ENCODE measurements around the gene RESP18. TPM values are rescaled to one million over a fixed set of nuclear protein-coding genes. Genes with fewer than 3 reads are reported as not detected.
A peak's percentile ranks its signal among the peaks of the same experiment; 100 is the strongest.

RESP18 gene
- total RNA-seq, 4 donors from 2014 or later, result not detected

- no peaks in the 10 kb centered on the region for H3K9me3 ChIP-seq
- WGBS, result 59% methylated on average over 17 of the region's 17 CpGs
- H3K4me3 ChIP-seq, result no peak overlapping the region
- peak overlapping the region; percentile 38 to 59 (median 48) for H3K27ac ChIP-seq (replicated peaks in 1 of 4)
- H3K27me3 ChIP-seq, result no peaks in the 10 kb centered on the region
- peaks cover 23 to 58% (median 56%) of the 10 kb centered on the region in 4 donors for H3K36me3 ChIP-seq
- intact Hi-C loops (cut with DNase I), result no loop called here
- peaks cover 10 to 64% (median 52%) of the 10 kb centered on the region in 4 donors for H3K4me1 ChIP-seq
- TF ChIP-seq EP300 (IDR thresholded peaks at IDR 0.05) (no peak), CTCF (IDR thresholded peaks at IDR 0.05) (no peak), POLR2AphosphoS5 (IDR thresholded peaks at IDR 0.05) (no peak), POLR2A (IDR thresholded peaks at IDR 0.05; ENCODE audit: low read depth) (no peak)
- DNase-seq (ENCODE audit: extremely low spot score), result no peak
These were observed 46.6 kb downstream of the RESP18 start for GRCh38 chr2:219285894-219286425.

- no peak for DNase-seq (ENCODE audit: extremely low spot score)
- TF ChIP-seq EP300 (IDR thresholded peaks at IDR 0.05), result no peak
- no peak for TF ChIP-seq CTCF (IDR thresholded peaks at IDR 0.05)
- no peak for TF ChIP-seq POLR2A (IDR thresholded peaks at IDR 0.05; ENCODE audit: low read depth)
- no peak for TF ChIP-seq POLR2AphosphoS5 (IDR thresholded peaks at IDR 0.05)
- 88% methylated on average over 12 of the region's 12 CpGs for WGBS
- Histone ChIP-seq H3K9me3 (no peaks in the 10 kb centered on the region), H3K4me3 (no peak overlapping the region), H3K27me3 (no peaks in the 10 kb centered on the region), H3K27ac (replicated peaks in 1 of 4) (peak overlapping the region in 3 of 4 donors; percentile 43 to 59 (median 52)), H3K4me1 (peaks cover 16 to 70% (median 58%) of the 10 kb centered on the region in 4 donors), H3K36me3 (peaks cover 23 to 64% (median 61%) of the 10 kb centered on the region in 4 donors)
- intact Hi-C loops (cut with DNase I), result no loop called here
These were observed 47.2 kb downstream of the RESP18 start for GRCh38 chr2:219285373-219285735.

GRCh38 chr2:219284501-219285372 lies 47.8 kb downstream of the RESP18 start:
- intact Hi-C loops (cut with DNase I), result no loop called here
- Histone ChIP-seq H3K4me3 (no peak overlapping the region), H3K36me3 (peaks cover 23 to 65% (median 61%) of the 10 kb centered on the region in 4 donors), H3K27me3 (no peaks in the 10 kb centered on the region), H3K9me3 (no peaks in the 10 kb centered on the region), H3K27ac (replicated peaks in 1 of 4) (peak overlapping the region in 1 of 4 donors; percentile 52), H3K4me1 (peaks cover 22 to 70% (median 59%) of the 10 kb centered on the region in 4 donors)
- no peak for DNase-seq (ENCODE audit: extremely low spot score)
- TF ChIP-seq POLR2AphosphoS5 (IDR thresholded peaks at IDR 0.05), result no peak
- TF ChIP-seq POLR2A (IDR thresholded peaks at IDR 0.05; ENCODE audit: low read depth), result no peak
- no peak for TF ChIP-seq EP300 (IDR thresholded peaks at IDR 0.05)
- WGBS, result 79% methylated on average over 15 of the region's 16 CpGs

GRCh38 chr2:219282943-219283581 lies 49.5 kb downstream of the RESP18 start:
- H3K27ac ChIP-seq (replicated peaks in 1 of 4), result peak overlapping the region in 2 of 4 donors; percentile 21 to 39

More at GRCh38 chr2:219282943-219283581, 49.5 kb downstream of the RESP18 start:
- TF ChIP-seq CTCF (IDR thresholded peaks at IDR 0.05), result no peak
- TF ChIP-seq POLR2AphosphoS5 (IDR thresholded peaks at IDR 0.05), result no peak
- no peak for TF ChIP-seq POLR2A (IDR thresholded peaks at IDR 0.05; ENCODE audit: low read depth)
- TF ChIP-seq EP300 (IDR thresholded peaks at IDR 0.05), result no peak
- H3K9me3 ChIP-seq, result no peaks in the 10 kb centered on the region
- H3K4me1 ChIP-seq, result peaks cover 25 to 69% (median 60%) of the 10 kb centered on the region in 4 donors
- intact Hi-C loops (cut with DNase I), result no loop called here
- H3K27me3 ChIP-seq, result no peaks in the 10 kb centered on the region
- DNase-seq (ENCODE audit: extremely low spot score), result no peak
- peaks cover 23 to 65% (median 61%) of the 10 kb centered on the region in 4 donors for H3K36me3 ChIP-seq
- 89% methylated on average over 17 of the region's 17 CpGs for WGBS
- no peak overlapping the region for H3K4me3 ChIP-seq

All from esophagus muscularis mucosa (tissue), 4 donors.